PC-9 (cell line): ENCODE data around the gene NBDY.

Experiments
- CTCF ChIP-seq: fragments of 200-600 bp; sonication (generic); conservative IDR thresholded peaks from 2 replicates; pipeline ENCODE4 v1.6.1; 2017; ENCODE audit warnings: mixed run types, antibody characterized with exemption, mild to moderate bottlenecking, moderate library complexity
- EZH2 ChIP-seq: fragments of 200-600 bp; sonication (generic); IDR thresholded peaks from 2 replicates; pipeline ENCODE4 v1.8.0; 2017; ENCODE audit warnings: antibody characterized with exemption, low read depth

DNA sequence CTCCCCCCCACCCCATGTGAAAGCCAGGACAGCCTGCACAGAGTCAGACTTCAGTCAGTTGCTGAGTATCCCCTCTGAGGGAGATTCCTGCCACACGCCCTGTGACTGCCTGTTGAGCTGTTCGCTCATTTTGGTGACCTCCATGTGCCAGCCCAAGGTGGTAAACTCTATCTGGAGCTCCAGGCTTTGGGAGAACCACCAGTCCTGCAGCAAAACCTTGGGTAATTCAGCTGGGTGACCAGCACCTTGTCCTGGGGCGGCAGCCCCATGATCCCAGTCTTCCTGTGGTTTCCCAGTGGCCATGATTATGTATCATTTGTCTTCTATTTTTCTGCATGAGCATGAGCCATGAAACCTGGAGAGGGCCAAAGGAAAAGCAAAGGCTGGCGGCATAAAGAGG is 73.4 kb downstream of the NBDY start:
- TF ChIP-seq CTCF, result no peak
- no peak for TF ChIP-seq EZH2
